ENCODE measurements around the gene REPS2. TPM values are rescaled to one million over a fixed set of nuclear protein-coding genes. Genes with fewer than 3 reads are reported as not detected.

REPS2 gene
- polyA plus RNA-seq, 3 donors, result 2.1 to 4.7 (median 3.6) TPM

GRCh38 chrX:16924631-16925480 is 21.6 kb upstream of the REPS2 start:
- Mint-ChIP-seq H3K9me3 (peaks cover 0 to 7% (median 2%) of the 10 kb centered on the region in 7 donors), H3K27ac (no peak overlapping the region), H3K27me3 (ENCODE audit: low read depth in 3 of 3) (peaks cover 0 to 15% (median 0%) of the 10 kb centered on the region in 3 donors), H3K4me1 (peaks cover 1% of the 10 kb centered on the region), H3K36me3 (no peaks in the 10 kb centered on the region), H3K4me3 (no peak overlapping the region)
- intact Hi-C loops (cut with micrococcal nuclease), result no loop called here
- H3K9ac ChIP-seq (ENCODE audit: insufficient read depth, low read length, poor library complexity, severe bottlenecking), result no peak overlapping the region
- peaks cover 0 to 12% of the 10 kb centered on the region in 2 donors for H3K27me3 ChIP-seq (ENCODE audit: control insufficient read depth in 2 of 2, insufficient read depth in 2 of 2, low read length in 2 of 2)
- no peak overlapping the region for H3K4me2 ChIP-seq (replicated peaks; ENCODE audit: extremely low read depth, low read length, poor library complexity, severe bottlenecking)
- no CpG with 5 or more reads among the region's 1 CpG for WGBS (ENCODE audit: insufficient coverage)
- H3K4me3 ChIP-seq (replicated peaks in 1 of 3; ENCODE audit: low read depth in 2 of 3, low read length in 3 of 3), result no peak overlapping the region
- no peak for TF ChIP-seq CTCF (IDR thresholded peaks at IDR 0.05)
- peaks cover 0 to 6% of the 10 kb centered on the region in 2 donors for H3K9me3 ChIP-seq (replicated peaks in 1 of 2; ENCODE audit: control insufficient read depth in 1 of 2, insufficient read depth in 1 of 2, low read length in 2 of 2)
- no peak for DNase-seq
- H4K20me1 ChIP-seq (ENCODE audit: insufficient read depth, low read length), result no peaks in the 10 kb centered on the region
- no peaks in the 10 kb centered on the region for H3K4me1 ChIP-seq (ENCODE audit: control insufficient read depth in 1 of 2, insufficient read depth in 2 of 2, low read length in 2 of 2)
- no peak overlapping the region for H2AFZ ChIP-seq (ENCODE audit: insufficient read depth, low read depth, low read length, poor library complexity, severe bottlenecking)
- H3K27ac ChIP-seq (ENCODE audit: low read depth in 1 of 2, low read length in 2 of 2), result no peak overlapping the region
- no peaks in the 10 kb centered on the region for H3K79me2 ChIP-seq (ENCODE audit: insufficient read depth, low read length)
- H3K36me3 ChIP-seq (replicated peaks in 1 of 2; ENCODE audit: control insufficient read depth in 1 of 2, insufficient read depth in 2 of 2, low read length in 2 of 2), result no peaks in the 10 kb centered on the region

DNA sequence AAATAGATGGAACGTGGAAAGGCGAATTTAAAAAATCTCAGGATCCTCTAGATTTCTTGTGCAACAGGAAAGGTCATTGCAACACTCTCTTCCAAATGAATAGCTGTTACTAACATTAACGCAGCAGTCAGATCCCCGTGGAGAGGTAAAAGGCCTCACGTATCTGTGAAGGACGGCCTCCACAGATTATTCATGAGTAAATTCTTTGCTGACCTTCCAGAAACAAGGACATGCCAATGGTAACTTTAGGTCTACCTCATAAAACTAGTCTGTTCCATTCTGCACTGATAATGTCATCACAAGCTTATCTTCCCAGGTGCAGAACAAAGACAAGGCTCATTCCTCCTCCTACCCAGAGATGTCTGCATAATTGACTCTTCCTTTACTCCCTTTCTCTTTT is 16.1 kb upstream of the REPS2 start:
- Histone ChIP-seq H3K27me3 (ENCODE audit: control insufficient read depth in 2 of 2, insufficient read depth in 2 of 2, low read length in 2 of 2) (peaks cover 0 to 22% of the 10 kb centered on the region in 2 donors), H3K4me1 (ENCODE audit: control insufficient read depth in 1 of 2, insufficient read depth in 2 of 2, low read length in 2 of 2) (peaks cover 6 to 7% of the 10 kb centered on the region in 2 donors), H3K4me2 (replicated peaks; ENCODE audit: extremely low read depth, low read length, poor library complexity, severe bottlenecking) (no peak overlapping the region), H3K79me2 (ENCODE audit: insufficient read depth, low read length) (no peaks in the 10 kb centered on the region), H3K27ac (ENCODE audit: low read depth in 1 of 2, low read length in 2 of 2) (no peak overlapping the region), H3K36me3 (replicated peaks in 1 of 2; ENCODE audit: control insufficient read depth in 1 of 2, insufficient read depth in 2 of 2, low read length in 2 of 2) (no peaks in the 10 kb centered on the region), H4K20me1 (ENCODE audit: insufficient read depth, low read length) (no peaks in the 10 kb centered on the region), H3K9ac (ENCODE audit: insufficient read depth, low read length, poor library complexity, severe bottlenecking) (no peak overlapping the region), H2AFZ (ENCODE audit: insufficient read depth, low read depth, low read length, poor library complexity, severe bottlenecking) (no peak overlapping the region), H3K4me3 (replicated peaks in 1 of 3; ENCODE audit: low read depth in 2 of 3, low read length in 3 of 3) (no peak overlapping the region), H3K9me3 (replicated peaks in 1 of 2; ENCODE audit: control insufficient read depth in 1 of 2, insufficient read depth in 1 of 2, low read length in 2 of 2) (no peaks in the 10 kb centered on the region)
- Mint-ChIP-seq H3K27ac (no peak overlapping the region), H3K9me3 (peaks cover 0 to 2% (median 0%) of the 10 kb centered on the region in 7 donors), H3K27me3 (ENCODE audit: low read depth in 3 of 3) (peaks cover 0 to 17% (median 0%) of the 10 kb centered on the region in 3 donors), H3K4me3 (no peak overlapping the region), H3K4me1 (peaks cover 20% of the 10 kb centered on the region), H3K36me3 (no peaks in the 10 kb centered on the region)
- intact Hi-C loops (cut with micrococcal nuclease), result no loop called here
- TF ChIP-seq CTCF (IDR thresholded peaks at IDR 0.05), result no peak
- 20% methylated on average over 1 of the region's 6 CpGs for WGBS (ENCODE audit: insufficient coverage)
- DNase-seq, result peak in 2 of 3 donors; percentile 15 to 30
